Bronchial epithelial cell (primary cell): ENCODE measurements around the gene ITPR2. TPM values are rescaled to one million over a fixed set of nuclear protein-coding genes. Genes with fewer than 3 reads are reported as not detected.

Experiments used
- DNase-seq: peaks from one replicate; pipeline ENCODE4 v3.0.0-alpha.2; 2010; ENCODE audit warnings: low read depth
- FAIRE-seq: peaks from 2 replicates; lab custom pipeline; 2011; peaks lifted over from hg19 to GRCh38; lab: Jason Lieb, UNC
- H3K27me3 ChIP-seq: 2 replicates; pipeline ENCODE4 v1.5.1; 2011; ENCODE audit warnings: low read length; ENCODE audit not compliant: control insufficient read depth, insufficient read depth
- H3K36me3 ChIP-seq: 2 replicates; pipeline ENCODE4 v1.5.1; 2011; ENCODE audit warnings: low read length; ENCODE audit not compliant: control insufficient read depth, insufficient read depth
- H3K4me3 ChIP-seq: 2 replicates; pipeline ENCODE4 v1.5.1; 2011; ENCODE audit warnings: mild to moderate bottlenecking, low read depth, low read length, control low read depth
- total RNA-seq: library from RNA; depleted of rRNA; stranded (reverse); fragments of >200 nt; gene quantifications from 2 replicates; pipeline ENCODE4 v1.2.1, GENCODE V29; 2014
- TF ChIP-seq, protein P1 (sequence below): IDR thresholded peaks from 2 replicates; pipeline ENCODE4 v1.5.1; 2011; ENCODE audit warnings: mild to moderate bottlenecking, moderate library complexity, low read length, control low read depth, inconsistent platforms; ENCODE audit not compliant: insufficient read depth, severe bottlenecking

The ITPR2 gene
- total RNA-seq, 1 donor from 2014 or later: 5.8 TPM

DNA sequence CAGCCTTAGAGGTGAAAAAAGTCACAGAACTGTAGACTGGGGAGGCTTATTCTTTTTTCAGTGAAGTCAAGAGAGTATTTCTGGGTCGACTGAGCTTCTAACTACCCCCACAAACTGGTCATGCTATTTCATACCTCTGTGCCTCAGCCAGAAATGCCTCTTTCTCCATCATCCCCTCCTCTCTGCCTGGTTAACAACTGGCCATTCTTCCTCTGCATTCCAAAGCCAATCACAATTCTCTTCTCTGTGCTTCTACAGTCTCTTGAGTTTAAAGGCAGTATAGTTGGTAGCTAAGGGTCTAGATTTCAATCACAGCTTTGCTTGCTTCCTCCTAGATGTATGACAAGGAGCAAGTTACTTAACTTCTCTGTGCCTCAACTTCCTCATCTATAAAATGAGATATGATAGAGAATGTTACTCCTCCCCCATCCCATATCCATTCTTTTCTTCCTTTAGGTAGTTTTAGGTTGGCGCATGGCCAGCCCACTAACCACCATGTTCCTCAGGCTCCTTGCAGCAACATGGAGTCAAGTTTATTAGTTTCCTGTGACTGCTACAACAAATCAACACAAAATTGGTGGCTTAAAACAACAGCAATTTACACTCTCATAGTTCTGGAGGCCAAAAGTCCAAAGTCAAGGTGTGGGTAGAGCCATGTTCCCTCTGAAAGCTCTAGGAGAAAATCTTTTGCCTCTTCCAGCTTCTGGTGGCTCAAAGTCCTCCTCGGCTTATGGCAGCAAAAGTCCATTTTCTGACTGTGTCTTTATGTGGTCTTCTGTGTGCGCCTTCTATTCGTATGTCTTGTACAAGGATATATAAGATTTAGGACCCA, 62.5 kb downstream of the ITPR2 start:
- no peak for FAIRE-seq
- no peak for DNase-seq
- no peaks in the 10 kb centered on the region for H3K27me3 ChIP-seq
- TF ChIP-seq, protein P1, sequence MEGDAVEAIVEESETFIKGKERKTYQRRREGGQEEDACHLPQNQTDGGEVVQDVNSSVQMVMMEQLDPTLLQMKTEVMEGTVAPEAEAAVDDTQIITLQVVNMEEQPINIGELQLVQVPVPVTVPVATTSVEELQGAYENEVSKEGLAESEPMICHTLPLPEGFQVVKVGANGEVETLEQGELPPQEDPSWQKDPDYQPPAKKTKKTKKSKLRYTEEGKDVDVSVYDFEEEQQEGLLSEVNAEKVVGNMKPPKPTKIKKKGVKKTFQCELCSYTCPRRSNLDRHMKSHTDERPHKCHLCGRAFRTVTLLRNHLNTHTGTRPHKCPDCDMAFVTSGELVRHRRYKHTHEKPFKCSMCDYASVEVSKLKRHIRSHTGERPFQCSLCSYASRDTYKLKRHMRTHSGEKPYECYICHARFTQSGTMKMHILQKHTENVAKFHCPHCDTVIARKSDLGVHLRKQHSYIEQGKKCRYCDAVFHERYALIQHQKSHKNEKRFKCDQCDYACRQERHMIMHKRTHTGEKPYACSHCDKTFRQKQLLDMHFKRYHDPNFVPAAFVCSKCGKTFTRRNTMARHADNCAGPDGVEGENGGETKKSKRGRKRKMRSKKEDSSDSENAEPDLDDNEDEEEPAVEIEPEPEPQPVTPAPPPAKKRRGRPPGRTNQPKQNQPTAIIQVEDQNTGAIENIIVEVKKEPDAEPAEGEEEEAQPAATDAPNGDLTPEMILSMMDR: no peak
- peaks cover 1% of the 10 kb centered on the region for H3K36me3 ChIP-seq
- H3K4me3 ChIP-seq: no peak overlapping the region

DNA sequence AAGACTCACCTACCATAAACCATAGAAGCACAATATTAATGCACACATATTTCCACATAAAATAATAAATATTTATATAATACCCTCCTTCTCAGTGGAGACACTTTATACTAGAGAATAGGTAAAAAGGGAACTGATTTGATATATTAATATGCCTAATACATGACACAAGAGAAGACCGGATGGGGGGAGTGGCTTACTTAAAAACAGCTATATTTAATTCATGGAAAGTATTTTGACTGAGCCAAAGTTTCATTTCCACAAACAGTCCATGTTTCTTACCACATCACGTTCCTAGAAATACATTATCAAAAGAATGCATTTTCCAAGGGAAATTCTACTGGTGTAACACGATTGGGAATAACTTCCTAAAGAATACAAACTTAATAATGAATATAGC, 63.4 kb downstream of the ITPR2 start:
- FAIRE-seq (no peak), DNase-seq (no peak)
- TF ChIP-seq, protein P1: no peak
- Histone ChIP-seq H3K27me3 (no peaks in the 10 kb centered on the region), H3K36me3 (no peaks in the 10 kb centered on the region), H3K4me3 (no peak overlapping the region)

DNA sequence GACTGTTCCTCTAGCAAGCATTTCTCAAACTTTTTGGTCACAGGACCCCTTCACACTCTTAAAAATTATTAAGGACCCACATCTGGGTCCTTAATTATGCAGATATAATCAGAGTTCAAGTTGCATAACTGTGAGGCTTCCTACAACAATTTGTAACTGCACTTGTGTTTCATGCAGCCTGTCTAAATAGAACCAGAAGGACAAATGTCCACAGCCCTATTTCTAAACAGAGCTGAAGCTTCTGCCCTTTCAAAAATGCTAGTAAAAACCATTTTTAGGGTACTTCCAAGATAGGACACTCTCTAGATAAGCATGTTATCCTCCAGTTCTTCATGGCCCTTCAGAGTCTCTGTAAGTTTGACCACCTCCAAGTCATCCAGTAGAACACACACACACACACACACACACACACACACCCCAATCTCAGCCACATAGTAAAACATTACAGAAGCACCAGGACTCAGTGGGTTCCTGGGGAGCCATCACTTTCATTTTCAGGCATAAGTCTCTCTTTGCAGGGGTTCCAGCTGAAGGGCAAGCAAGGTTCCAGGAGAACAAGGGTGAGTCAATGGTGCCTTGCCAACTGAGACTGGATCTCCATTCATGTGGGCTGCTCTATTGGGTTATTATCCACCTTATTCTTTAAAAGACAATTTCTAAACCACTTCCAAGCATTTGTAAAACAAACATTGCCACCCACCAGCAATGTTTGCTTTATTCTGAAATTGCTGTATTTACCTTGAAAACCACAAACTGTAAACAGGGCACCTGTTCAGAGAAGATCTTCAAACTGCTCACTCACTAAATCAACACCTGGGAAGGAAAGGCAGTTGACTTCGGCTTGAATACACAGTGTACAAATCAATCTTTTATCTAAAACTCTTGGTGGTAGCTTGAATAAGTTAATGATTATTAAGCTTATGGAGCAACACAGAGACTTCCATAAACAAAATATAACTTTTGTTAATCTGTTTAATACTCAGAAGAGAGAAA, 64.1 kb downstream of the ITPR2 start:
- DNase-seq (no peak), FAIRE-seq (peak; percentile 47)
- no peaks in the 10 kb centered on the region for H3K36me3 ChIP-seq
- TF ChIP-seq, protein P1: no peak
- no peaks in the 10 kb centered on the region for H3K27me3 ChIP-seq
- no peak overlapping the region for H3K4me3 ChIP-seq

DNA sequence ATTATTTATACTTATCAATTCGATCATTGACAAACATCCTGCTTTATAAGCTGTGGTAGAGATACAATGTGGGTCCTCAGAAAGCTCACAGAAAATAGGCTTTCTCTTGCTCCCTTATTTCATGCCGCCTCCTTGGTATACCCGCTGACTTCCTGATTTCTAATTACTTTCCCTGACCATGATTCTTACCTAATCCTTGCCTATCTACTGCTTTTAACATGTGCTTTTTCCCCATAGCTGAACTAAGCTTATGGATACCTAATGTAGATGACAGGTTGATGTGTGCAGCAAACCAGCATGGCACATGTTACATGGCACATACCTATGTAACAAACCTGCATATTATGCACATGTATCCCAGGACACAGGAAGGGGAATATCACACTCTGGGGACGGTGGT, 65.1 kb downstream of the ITPR2 start:
- no peak for DNase-seq
- FAIRE-seq: no peak
- no peak overlapping the region for H3K4me3 ChIP-seq
- TF ChIP-seq, protein P1: no peak
- no peaks in the 10 kb centered on the region for H3K36me3 ChIP-seq
- H3K27me3 ChIP-seq: no peaks in the 10 kb centered on the region

DNA sequence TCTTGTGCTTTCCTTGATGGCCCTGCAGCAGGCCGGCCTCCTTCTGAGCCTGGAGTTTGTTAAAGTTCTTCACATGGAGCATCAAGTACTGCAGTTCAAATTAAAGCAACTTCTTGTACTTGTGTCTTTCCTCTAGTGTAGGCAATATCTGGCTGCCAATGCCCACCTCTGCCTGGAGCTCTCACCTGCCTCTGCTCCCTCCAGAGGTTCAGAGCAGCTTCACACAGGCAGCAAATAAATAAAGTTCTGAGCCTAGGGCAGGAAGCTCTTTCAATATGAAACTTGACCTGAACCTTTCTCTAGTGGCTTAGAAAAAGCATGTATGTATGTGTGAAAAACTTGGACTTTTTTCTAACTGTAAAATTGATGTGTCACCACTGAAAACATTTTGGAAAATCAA, 65.9 kb downstream of the ITPR2 start:
- DNase-seq (no peak), FAIRE-seq (no peak)
- H3K36me3 ChIP-seq: no peaks in the 10 kb centered on the region
- H3K27me3 ChIP-seq: no peaks in the 10 kb centered on the region
- H3K4me3 ChIP-seq: no peak overlapping the region
- TF ChIP-seq, protein P1: no peak
